ENCODE measurements around the gene CFAP251. TPM values are rescaled to one million over a fixed set of nuclear protein-coding genes. Genes with fewer than 3 reads are reported as not detected.
"Not testable (repeated sequence)": the region's sequence is repeated elsewhere in the genome, so short reads cannot be mapped to it uniquely, and the experiment has no call there.

CFAP251 gene
- total RNA-seq, 4 donors from 2014 or later, result 2.3 to 4.4 (median 2.6) TPM

DNA sequence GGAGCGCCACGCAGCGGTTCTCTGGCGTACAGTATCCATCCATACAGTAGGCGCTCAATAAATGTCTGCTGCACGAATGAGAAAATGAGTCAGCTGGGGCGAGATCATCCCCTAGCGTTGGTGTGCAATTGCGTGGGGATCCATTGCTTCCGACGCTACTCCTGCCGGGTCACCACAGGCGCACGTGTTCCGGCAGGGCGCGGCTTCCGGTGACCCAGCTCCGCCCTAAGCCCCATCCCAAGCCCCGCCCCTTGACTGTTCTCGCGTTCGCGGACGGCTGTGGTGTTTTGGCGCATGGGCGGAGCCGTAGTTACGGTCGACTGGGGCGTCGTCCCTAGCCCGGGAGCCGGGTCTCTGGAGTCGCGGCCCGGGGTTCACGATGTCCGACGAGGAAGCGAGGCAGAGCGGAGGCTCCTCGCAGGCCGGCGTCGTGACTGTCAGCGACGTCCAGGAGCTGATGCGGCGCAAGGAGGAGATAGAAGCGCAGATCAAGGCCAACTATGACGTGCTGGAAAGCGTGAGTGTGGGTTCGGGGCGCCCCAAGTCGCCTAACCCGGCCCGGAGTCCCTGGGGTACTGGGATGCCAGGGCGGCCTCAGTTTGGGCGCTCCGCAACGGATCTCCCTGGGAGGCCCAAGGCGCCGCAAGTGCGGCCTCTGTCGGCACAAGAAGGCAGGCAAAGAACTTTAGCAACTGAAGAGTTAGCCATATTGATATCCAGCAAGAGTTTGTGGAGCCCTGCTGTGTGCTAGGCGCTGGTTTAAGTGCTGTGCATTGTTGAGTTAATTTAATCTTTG is 29.7 kb upstream of the CFAP251 start, which contains the start of gene PSMD9:
Gene PSMD9, plus strand, starts transcription at position 313 of the 796 bp plus-strand sequence. Its CDS starts 67 bp downstream, at position 380.
- no peaks in the 10 kb centered on the region for H3K9me3 ChIP-seq
- WGBS, result 1% methylated on average over 20 of the region's 67 CpGs
- peak in 2 of 3 donors; percentile 81 to 85 for TF ChIP-seq POLR2AphosphoS5 (IDR thresholded peaks at IDR 0.05)
- TF ChIP-seq, protein P1, sequence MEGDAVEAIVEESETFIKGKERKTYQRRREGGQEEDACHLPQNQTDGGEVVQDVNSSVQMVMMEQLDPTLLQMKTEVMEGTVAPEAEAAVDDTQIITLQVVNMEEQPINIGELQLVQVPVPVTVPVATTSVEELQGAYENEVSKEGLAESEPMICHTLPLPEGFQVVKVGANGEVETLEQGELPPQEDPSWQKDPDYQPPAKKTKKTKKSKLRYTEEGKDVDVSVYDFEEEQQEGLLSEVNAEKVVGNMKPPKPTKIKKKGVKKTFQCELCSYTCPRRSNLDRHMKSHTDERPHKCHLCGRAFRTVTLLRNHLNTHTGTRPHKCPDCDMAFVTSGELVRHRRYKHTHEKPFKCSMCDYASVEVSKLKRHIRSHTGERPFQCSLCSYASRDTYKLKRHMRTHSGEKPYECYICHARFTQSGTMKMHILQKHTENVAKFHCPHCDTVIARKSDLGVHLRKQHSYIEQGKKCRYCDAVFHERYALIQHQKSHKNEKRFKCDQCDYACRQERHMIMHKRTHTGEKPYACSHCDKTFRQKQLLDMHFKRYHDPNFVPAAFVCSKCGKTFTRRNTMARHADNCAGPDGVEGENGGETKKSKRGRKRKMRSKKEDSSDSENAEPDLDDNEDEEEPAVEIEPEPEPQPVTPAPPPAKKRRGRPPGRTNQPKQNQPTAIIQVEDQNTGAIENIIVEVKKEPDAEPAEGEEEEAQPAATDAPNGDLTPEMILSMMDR (IDR thresholded peaks at IDR 0.05), result peak in 1 of 2 donors; percentile 71
- peak; percentile 5 to 47 for TF ChIP-seq POLR2A (IDR thresholded peaks at IDR 0.05)
- no peak for TF ChIP-seq EP300 (IDR thresholded peaks at IDR 0.05)
- H3K27me3 ChIP-seq, result peaks cover 10% of the 10 kb centered on the region
- H3K27ac ChIP-seq, result peak within 1 kb of the TSS; percentile 91
- peaks cover 5% of the 10 kb centered on the region for H3K36me3 ChIP-seq
- peak; percentile 98 to 99 for DNase-seq (ENCODE audit: low spot score in 2 of 2)
- H3K4me1 ChIP-seq, result peaks cover 34% of the 10 kb centered on the region
- peak within 1 kb of the TSS; percentile 68 for H3K4me3 ChIP-seq

DNA sequence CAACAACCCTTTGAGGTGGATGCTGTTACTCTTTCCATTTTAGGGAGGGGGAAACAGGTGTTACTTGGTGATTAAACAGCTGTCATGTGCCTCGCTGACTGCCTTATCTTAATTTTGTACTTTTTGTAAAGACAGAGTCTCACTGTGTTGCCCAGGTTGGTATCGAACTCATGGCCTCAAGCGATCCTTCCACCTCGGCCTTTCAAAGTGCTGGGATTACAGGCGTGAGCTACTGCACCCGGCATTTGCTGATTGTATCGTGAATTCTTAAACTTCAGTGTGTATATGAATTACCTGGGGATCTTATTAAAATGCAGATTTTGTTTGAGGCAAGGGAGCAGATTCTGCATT is 29.1 kb upstream of the CFAP251 start:
- Histone ChIP-seq H3K27me3 (peaks cover 10% of the 10 kb centered on the region), H3K36me3 (peaks cover 5% of the 10 kb centered on the region), H3K27ac (peak overlapping the region; percentile 91), H3K4me3 (peak overlapping the region; percentile 68), H3K9me3 (no peaks in the 10 kb centered on the region), H3K4me1 (peaks cover 39% of the 10 kb centered on the region)
- TF ChIP-seq POLR2AphosphoS5 (IDR thresholded peaks at IDR 0.05) (no peak), EP300 (IDR thresholded peaks at IDR 0.05) (no peak), POLR2A (IDR thresholded peaks at IDR 0.05) (no peak)
- TF ChIP-seq, protein P1 (IDR thresholded peaks at IDR 0.05), result no peak
- no peak for DNase-seq (ENCODE audit: low spot score in 2 of 2)
- WGBS, result 2% methylated on average over 7 of the region's 7 CpGs

DNA sequence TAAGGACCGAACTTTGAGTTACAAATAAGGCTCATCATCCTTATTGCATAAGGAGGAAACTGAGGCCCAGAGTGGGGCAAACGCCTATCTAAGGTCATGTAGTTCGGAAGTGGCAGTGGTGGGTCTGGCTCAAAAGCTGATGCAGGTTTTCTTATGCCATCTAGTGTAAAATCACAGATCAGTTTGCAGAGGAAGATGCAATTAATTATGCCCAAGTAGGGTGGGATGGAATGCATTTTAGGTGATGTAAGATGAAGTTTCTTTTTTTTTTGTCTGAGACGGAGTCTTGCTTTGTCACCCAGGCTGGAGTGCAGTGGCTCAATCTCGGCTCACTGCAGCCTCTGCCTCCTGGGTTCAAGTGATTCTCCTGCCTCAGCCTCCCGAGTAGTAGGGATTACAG is 28.7 kb upstream of the CFAP251 start:
- Histone ChIP-seq H3K27me3 (peaks cover 10% of the 10 kb centered on the region), H3K4me1 (peaks cover 44% of the 10 kb centered on the region), H3K4me3 (peak overlapping the region; percentile 68)
- H3K36me3 ChIP-seq; DNase-seq (ENCODE audit: low spot score in 2 of 2); H3K27ac ChIP-seq; H3K9me3 ChIP-seq: not testable (repeated sequence)
- WGBS, result 45% methylated on average over 6 of the region's 6 CpGs

DNA sequence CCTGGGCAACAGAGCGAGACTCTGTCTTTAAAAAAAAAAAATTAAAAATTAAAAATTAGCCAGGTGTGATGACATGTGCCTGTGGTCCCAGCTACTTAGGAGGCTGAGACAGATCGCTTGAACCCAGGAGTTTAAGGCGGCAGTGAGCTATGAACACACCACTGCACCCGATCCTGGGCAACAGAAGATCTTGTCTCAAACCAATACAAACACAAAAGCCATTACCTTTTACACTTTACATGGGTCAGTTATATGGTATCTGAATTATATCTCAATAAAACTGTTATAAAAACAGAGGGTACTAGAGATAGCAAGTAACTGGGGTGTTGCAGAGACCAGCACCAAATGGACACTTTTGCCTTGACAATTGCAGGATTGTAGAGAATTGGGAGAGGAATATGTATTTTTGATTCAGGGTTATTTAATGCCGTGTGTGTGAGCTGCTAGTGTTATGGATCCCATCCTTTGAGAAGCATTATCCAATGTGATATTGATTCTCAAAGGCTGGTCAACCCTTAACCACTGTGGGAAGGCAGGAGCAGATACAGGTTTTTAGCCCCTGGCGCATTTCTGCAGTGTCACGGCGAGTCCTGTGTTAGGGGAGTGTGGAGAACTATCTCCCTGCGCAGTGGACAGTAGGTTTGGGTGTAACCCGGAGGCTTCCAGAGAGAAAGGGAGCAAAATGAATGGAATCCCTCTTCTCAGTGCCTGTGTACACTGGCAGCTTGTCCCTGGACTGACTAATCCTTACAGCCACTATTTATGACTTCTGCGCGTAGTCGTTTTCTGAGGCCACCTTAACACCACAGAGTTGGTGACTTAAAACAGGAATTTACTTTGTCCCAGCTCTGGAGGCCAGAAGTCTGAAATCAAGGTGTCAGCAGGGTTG is 25.5 kb upstream of the CFAP251 start:
- peaks cover 42% of the 10 kb centered on the region for H3K4me1 ChIP-seq
- 84% methylated on average over 12 of the region's 13 CpGs for WGBS
- H3K9me3 ChIP-seq, result no peaks in the 10 kb centered on the region
- TF ChIP-seq POLR2AphosphoS5 (IDR thresholded peaks at IDR 0.05), result no peak
- H3K36me3 ChIP-seq, result peaks cover 32% of the 10 kb centered on the region
- H3K4me3 ChIP-seq, result no peak overlapping the region
- no peak for DNase-seq (ENCODE audit: low spot score in 2 of 2)
- H3K27ac ChIP-seq, result no peak overlapping the region
- H3K27me3 ChIP-seq, result no peaks in the 10 kb centered on the region

DNA sequence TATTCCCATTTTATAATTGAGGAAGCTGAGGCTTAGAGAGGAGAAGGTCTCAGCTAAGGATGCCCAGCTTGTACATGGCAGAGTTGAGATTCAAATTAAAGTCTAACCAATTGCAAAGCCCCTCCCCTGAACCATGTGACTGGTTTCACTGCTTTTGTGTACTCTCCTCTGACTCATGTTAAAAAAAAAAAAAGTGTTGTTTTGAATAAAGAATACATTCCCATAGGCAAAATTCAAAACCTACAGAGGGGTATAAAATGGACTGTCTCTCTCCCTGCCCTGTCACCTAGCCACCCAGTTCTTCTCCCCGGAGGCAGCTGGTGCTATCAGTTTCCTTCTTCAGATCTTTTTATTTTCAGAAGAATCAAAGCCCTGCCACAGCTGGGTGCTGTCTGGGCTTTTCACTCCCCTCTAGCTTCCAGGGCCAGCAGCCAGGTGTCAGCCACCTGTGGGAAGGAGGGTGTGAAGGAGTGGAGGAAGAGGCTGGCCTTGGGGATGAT is 24.4 kb upstream of the CFAP251 start:
- peaks cover 41% of the 10 kb centered on the region for H3K36me3 ChIP-seq
- H3K4me1 ChIP-seq, result peaks cover 39% of the 10 kb centered on the region

More for the DNA sequence above, 24.4 kb upstream of the CFAP251 start:
- no peak for DNase-seq (ENCODE audit: low spot score in 2 of 2)
- TF ChIP-seq POLR2AphosphoS5 (IDR thresholded peaks at IDR 0.05), result no peak
- no peak for TF ChIP-seq POLR2A (IDR thresholded peaks at IDR 0.05)
- TF ChIP-seq, protein P1 (IDR thresholded peaks at IDR 0.05), result no peak
- no peak for TF ChIP-seq EP300 (IDR thresholded peaks at IDR 0.05)
- H3K27me3 ChIP-seq, result no peaks in the 10 kb centered on the region
- WGBS, result 28% methylated on average over 1 of the region's 1 CpG
- no peaks in the 10 kb centered on the region for H3K9me3 ChIP-seq
- peak overlapping the region; percentile 62 for H3K27ac ChIP-seq
- no peak overlapping the region for H3K4me3 ChIP-seq

All from suprapubic skin (tissue), 4 donors.